ENCODE measurements around the gene PRELID3B. TPM values are rescaled to one million over a fixed set of nuclear protein-coding genes. Genes with fewer than 3 reads are reported as not detected.

PRELID3B gene
- 66.5 and 71.0 TPM in 2 replicates for total RNA-seq

DNA sequence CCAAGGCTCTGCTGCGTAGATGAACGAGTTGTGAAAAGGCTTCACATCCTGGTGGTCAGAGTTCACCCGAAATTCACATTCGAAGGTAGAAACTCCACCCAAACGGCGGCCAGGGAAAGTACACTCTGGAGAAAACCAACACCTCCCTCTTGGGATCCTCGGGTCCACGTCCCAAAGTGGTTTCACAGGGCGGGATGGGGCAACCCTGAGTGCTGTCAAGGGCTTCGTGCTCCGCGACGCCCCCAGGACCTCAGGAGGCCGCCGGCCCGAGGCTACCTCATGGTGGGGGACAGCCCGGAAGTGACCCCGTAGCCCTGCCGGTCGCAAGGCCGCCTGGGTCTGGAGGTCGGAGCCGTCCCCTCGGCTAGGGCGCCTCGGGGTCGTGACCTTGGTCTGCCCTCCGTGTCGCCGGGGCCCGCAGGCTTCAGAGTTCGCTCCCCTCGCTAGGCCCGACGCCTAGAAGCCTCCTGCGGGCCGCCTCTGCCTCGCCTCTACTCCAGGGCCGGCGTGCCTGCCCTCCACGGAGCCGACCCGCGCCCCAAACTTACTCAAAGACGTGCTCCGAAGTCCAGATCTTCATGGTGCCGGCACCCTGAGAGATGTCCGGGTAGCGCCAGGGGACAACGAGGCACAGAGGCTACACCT lies at the start of gene PRELID3B:
Gene PRELID3B, minus strand, starts transcription at position 636 of the 645 bp plus-strand sequence. Its CDS starts 56 bp downstream, at position 580.

DNA sequence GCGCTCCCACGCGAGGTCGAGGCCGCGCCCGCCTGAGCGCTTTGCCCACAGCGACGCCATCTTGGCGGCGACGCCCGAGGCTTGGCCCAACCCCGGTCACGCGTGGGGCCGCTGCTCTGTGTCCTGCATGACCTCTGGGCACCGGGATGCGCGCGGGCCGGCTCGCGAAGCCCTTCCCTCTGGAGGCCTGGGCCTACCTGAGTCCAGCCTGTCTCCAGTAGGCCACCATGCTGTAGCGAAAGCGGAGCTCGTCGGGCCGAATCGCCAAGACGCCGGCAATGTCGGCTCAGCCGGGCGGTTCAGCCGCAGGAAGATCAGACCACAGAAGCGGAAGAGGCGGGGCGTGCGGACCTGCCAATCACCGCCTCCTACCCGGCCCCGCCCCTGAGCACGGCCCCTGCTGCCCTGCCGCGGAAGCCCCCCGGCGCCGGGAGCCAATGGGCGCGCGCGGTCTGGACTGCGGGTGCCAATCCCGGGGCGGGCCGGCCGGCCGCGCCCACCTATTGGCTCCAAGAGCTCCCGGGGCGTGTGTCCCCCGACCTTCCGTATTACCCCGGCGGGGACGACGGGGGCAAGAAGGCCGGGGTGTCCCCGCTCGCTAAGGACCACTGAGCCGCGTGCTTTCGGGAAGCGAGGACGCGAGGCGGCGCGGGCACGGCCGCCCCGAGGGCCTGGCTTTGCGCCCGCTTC lies 10.4 kb downstream of the PRELID3B start, which contains the start of gene ATP5F1E:
Gene ATP5F1E, minus strand, starts transcription at position 313 of the 690 bp plus-strand sequence. Its CDS starts 84 bp downstream, at position 229.

DNA sequence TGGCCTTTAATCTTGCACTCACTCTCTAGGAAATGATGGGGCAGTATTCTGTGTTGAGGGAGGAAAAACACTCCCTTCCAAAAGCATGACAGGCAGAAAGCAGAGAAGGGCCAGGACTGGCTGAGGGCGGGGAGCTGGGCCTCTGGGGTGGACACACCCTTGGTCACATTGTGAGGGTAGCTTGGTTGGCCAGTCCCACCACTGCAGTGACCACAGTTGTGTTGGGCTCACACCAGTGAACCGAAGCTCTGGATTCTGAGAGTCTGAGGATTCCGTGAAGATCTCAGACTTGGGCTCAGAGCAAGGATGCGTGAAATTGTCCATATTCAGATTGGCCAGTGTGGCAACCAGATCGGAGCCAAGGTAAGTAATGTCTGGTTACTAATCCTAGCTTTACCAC lies 23.4 kb downstream of the PRELID3B start, which contains the start of gene TUBB1:
Gene TUBB1, plus strand, starts transcription at position 213 of the 400 bp plus-strand sequence. Its CDS starts 94 bp downstream, at position 307.

DNA sequence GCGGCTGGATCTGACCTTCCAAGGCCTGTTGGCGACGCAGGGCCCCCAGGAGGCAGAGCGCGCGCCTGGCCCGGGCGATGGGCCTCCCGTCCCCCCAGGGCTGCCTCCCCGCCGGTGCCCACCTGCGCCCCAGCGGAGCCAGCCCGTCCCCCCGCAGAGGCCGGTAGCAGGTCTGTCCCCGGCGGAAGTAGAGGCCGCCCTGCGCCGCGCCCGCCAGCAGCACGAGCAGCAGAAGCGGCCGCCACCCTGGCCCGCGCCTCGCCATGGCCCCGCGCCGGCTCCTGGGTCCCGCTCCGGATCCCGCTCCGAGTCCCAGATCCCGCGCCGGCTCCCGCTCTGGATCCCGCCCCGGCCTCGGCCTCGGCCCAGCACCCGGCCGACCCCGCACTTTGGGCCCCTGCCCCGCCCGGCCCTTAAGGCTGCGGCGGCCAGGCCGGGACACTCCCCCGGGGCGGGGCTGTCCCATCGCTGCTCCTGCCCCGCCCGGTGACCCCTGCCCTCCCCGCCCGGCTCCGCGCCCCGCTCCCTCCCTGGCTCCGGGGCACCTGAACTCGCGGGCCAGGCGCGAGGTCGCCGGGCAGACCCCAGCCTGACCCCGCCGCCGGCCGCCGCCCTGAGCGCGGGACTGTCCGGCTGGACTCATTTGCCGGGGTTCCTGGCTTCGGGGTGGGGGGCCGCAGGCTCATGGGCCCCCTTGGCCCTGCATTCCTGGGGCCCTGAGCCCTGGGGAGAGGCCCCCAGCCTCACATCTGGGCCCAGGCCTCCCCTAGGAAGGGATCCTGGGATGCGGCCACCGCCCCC lies 35.5 kb downstream of the PRELID3B start, which contains the start of gene CTSZ:
Gene CTSZ, minus strand, starts transcription at position 391 of the 801 bp plus-strand sequence. Its CDS starts 126 bp downstream, at position 265.

Other genes starting within 250 kb of the PRELID3B start
- 0.72 and 1.2 TPM in 2 replicates for gene GNAS-AS1, start 191.9 kb downstream of the PRELID3B start, total RNA-seq
- gene GNAS, start 190.1 kb downstream of the PRELID3B start, total RNA-seq, result 571 and 741 TPM in 2 replicates
- gene NELFCD, start 61.5 kb downstream of the PRELID3B start, total RNA-seq, result 46.8 and 58.9 TPM in 2 replicates
- 379 and 406 TPM in 2 replicates for gene CTSZ, start 35.5 kb downstream of the PRELID3B start, total RNA-seq
- 0.03 TPM in 1 of 2 replicates, not detected in the other for gene TUBB1, start 23.4 kb downstream of the PRELID3B start, total RNA-seq
- gene ATP5F1E, start 10.5 kb downstream of the PRELID3B start, total RNA-seq, result 21.0 and 27.6 TPM in 2 replicates
- gene ZNF831, start 121.0 kb upstream of the PRELID3B start, total RNA-seq, result not detected in 2 replicates

Data from smooth muscle cell of the pulmonary artery (primary cell).